Measurements from ENCODE around the gene TLCD4.
"Not testable (repeated sequence)": the region's sequence is repeated elsewhere in the genome, so short reads cannot be mapped to it uniquely, and the experiment has no call there.

TLCD4 gene

GRCh38 chr1:95154096-95154495, 36.9 kb downstream of the TLCD4 start:
- Histone ChIP-seq H3K36me3 (ENCODE audit: control insufficient read depth, insufficient read depth, low read length, severe bottlenecking) (no peaks in the 10 kb centered on the region), H3K27me3 (replicated peaks; ENCODE audit: control insufficient read depth, insufficient read depth, low read length) (no peaks in the 10 kb centered on the region), H3K9me3 (ENCODE audit: control insufficient read depth, low read length) (no peaks in the 10 kb centered on the region), H3K4me1 (ENCODE audit: control insufficient read depth, insufficient read depth, low read length) (no peaks in the 10 kb centered on the region), H3K4me3 (ENCODE audit: low read length) (no peak overlapping the region), H3K9ac (ENCODE audit: low read length) (no peak overlapping the region)
- no peak for DNase-seq (ENCODE audit: low read depth)

DNA sequence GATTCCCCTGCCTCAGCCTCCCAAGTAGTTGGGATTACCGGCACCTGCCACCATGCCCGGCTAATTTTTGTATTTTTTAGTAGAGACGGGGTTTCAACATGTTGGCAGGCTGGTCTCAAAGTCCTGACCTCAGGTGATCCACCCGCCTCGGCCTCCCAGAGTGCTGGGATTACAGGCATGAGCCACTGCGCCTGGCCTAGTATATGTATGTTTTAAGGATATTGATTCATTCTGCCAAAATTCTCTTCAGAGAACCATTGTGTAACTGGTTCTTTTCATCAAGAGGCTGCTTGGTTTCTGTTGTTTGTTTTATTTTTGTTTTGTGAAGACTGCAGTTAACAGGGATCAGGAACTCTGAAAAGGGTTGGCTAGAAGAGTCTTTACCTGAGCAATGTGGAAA, 48.4 kb downstream of the TLCD4 start:
- H3K27me3 ChIP-seq (replicated peaks; ENCODE audit: control insufficient read depth, insufficient read depth, low read length); H3K36me3 ChIP-seq (ENCODE audit: control insufficient read depth, insufficient read depth, low read length, severe bottlenecking); H3K4me1 ChIP-seq (ENCODE audit: control insufficient read depth, insufficient read depth, low read length); H3K9me3 ChIP-seq (ENCODE audit: control insufficient read depth, low read length); DNase-seq (ENCODE audit: low read depth); H3K9ac ChIP-seq (ENCODE audit: low read length); H3K4me3 ChIP-seq (ENCODE audit: low read length): not testable (repeated sequence)

Measured in adipocyte (in vitro differentiated cells).